Measurements from ENCODE around the gene CHAD. TPM values are rescaled to one million over a fixed set of nuclear protein-coding genes. Genes with fewer than 3 reads are reported as not detected.

CHAD gene
- total RNA-seq, 1 experiment from 2014 or later: 0.57 TPM

DNA sequence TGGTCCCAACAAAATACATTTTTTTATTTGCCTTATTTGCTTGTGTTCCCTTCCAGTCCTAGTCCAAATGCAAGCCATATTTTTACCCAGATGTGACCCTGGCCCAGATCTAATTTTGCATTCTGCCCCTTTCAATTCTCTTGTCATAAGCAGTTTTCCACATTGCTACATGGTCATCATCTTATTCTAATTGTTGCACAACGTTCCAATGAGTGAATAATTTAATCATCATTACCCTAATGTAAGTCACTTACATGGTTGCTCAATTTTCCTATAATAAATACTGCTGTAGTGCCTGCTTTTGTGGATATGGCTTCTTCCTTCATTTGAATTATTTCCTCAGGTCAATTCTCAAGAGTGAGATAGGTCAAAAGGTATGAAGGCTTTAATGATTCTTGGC lies 22.8 kb upstream of the CHAD start:
- H3T11ph ChIP-seq (ENCODE audit: low read length): no peak overlapping the region
- H3K79me2 ChIP-seq (ENCODE audit: insufficient read depth, low read length): no peaks in the 10 kb centered on the region
- no peak overlapping the region for H4K5ac ChIP-seq (ENCODE audit: insufficient read length, low read depth, low read length)
- no peak overlapping the region for H2BK15ac ChIP-seq (ENCODE audit: low read depth, low read length)
- no peak overlapping the region for H3K27ac ChIP-seq (ENCODE audit: insufficient read length, low read depth, low read length)
- no peak overlapping the region for H4K8ac ChIP-seq (replicated peaks; ENCODE audit: insufficient read length, low read depth, low read length)
- no peak overlapping the region for H3K27ac Mint-ChIP-seq
- H2BK12ac ChIP-seq (ENCODE audit: insufficient read length, low read depth, low read length): no peak overlapping the region
- no CpG with 5 or more reads among the region's 1 CpG for WGBS (ENCODE audit: extremely low coverage, insufficient read length, low lambda C conversion rate)
- no peak overlapping the region for H3K56ac ChIP-seq (ENCODE audit: insufficient read length, low read depth, low read length)
- no peak overlapping the region for H2BK5ac ChIP-seq (ENCODE audit: insufficient read length, low read length)
- no peak overlapping the region for H3K9ac ChIP-seq (ENCODE audit: extremely low read depth, insufficient read length, low read length)
- no peak overlapping the region for H2BK20ac ChIP-seq (ENCODE audit: low read depth, low read length, poor library complexity, severe bottlenecking)
- TF ChIP-seq CTCF (conservative IDR thresholded peaks at IDR 0.05): no peak
- no peak overlapping the region for H3K23ac ChIP-seq (ENCODE audit: insufficient read length, low read depth, low read length)
- no peak overlapping the region for H3K4me2 ChIP-seq (ENCODE audit: insufficient read depth, insufficient read length, low read length)
- no peak overlapping the region for H3K4ac ChIP-seq (ENCODE audit: low read depth, low read length)
- no peak overlapping the region for H3K18ac ChIP-seq (ENCODE audit: insufficient read length, low read depth, low read length)
- no peak overlapping the region for H3K14ac ChIP-seq (ENCODE audit: insufficient read depth, low read length)
- no peak overlapping the region for H3K4me3 Mint-ChIP-seq
- no peaks in the 10 kb centered on the region for H3K4me1 ChIP-seq (ENCODE audit: insufficient read depth, low read length)
- H3K79me1 ChIP-seq (ENCODE audit: insufficient read depth, low read depth, low read length, poor library complexity, severe bottlenecking): no peaks in the 10 kb centered on the region
- DNase-seq: no peak
- H3K9me3 Mint-ChIP-seq: no peaks in the 10 kb centered on the region
- H2AFZ ChIP-seq (ENCODE audit: low read length): no peak overlapping the region
- peaks cover 3% of the 10 kb centered on the region; the same call in 1 of the 2 replicates for H3K27me3 Mint-ChIP-seq (ENCODE audit: low read depth)
- no peaks in the 10 kb centered on the region for H4K20me1 ChIP-seq (ENCODE audit: control insufficient read depth, insufficient read depth, insufficient read length)
- H2BK120ac ChIP-seq (ENCODE audit: low read depth, low read length, poor library complexity, severe bottlenecking): no peak overlapping the region
- no peaks in the 10 kb centered on the region for H3K23me2 ChIP-seq (ENCODE audit: insufficient read length, low read depth, low read length, poor library complexity, severe bottlenecking)
- no peak overlapping the region for H4K91ac ChIP-seq (ENCODE audit: insufficient read length, low read depth, low read length)
- no peaks in the 10 kb centered on the region for H3K9me3 ChIP-seq (ENCODE audit: control insufficient read depth, low read depth, low read length)
- H3K4me1 Mint-ChIP-seq: peaks cover 10 to 16% of the 10 kb centered on the region in 2 experiments
- H3K36me3 Mint-ChIP-seq (ENCODE audit: insufficient read depth in 1 of 3, low read depth in 3 of 3): no peaks in the 10 kb centered on the region; a peak in 1 of 7 replicates
- no peak overlapping the region for H2AK5ac ChIP-seq (ENCODE audit: insufficient read length, low read length)
- no peaks in the 10 kb centered on the region for H3K27me3 ChIP-seq (ENCODE audit: insufficient read depth, low read length)

All from H9 (cell line).